ENCODE data around the gene MSANTD3.

GRCh38 chr9:100466829-100467221 is 39.9 kb downstream of the MSANTD3 start:
- no peak for TF ChIP-seq CTCF (IDR thresholded peaks at IDR 0.05)
- no peak for TF ChIP-seq POLR2A (IDR thresholded peaks at IDR 0.05)
